Neutrophil (primary cell): ENCODE data around the gene PELI1.

Experiments used
- H3K27ac ChIP-seq: fragments of 200-600 bp; sonication (generic); 2 replicates; pipeline ENCODE4 v1.5.1; 2016; ENCODE audit warnings: mild to moderate bottlenecking, moderate library complexity
- H3K27me3 ChIP-seq: fragments of 200-600 bp; sonication (generic); 2 replicates; pipeline ENCODE4 v1.6.0; 2016; ENCODE audit warnings: mild to moderate bottlenecking
- H3K36me3 ChIP-seq: fragments of 200-600 bp; sonication (generic); 2 replicates; pipeline ENCODE4 v1.5.1; 2017
- H3K4me1 ChIP-seq, 2 experiments: fragments of 200-600 bp in 1 of 2; sonication (generic) in 1 of 2; 1 replicate in 1 of 2; 2 replicates in 1 of 2; pipeline versions ENCODE4 v1.5.1 to v1.6.1; 2013 to 2016; ENCODE audit warnings: low read depth in 1 of 2, low read length in 1 of 2, mild to moderate bottlenecking in 1 of 2, moderate library complexity in 1 of 2; ENCODE audit not compliant: control insufficient read depth in 1 of 2, insufficient read depth in 1 of 2
- H3K4me3 ChIP-seq, 2 experiments: fragments of 200-600 bp in 1 of 2; sonication (generic) in 1 of 2; 1 replicate in 1 of 2; 2 replicates in 1 of 2; pipeline ENCODE4 v1.5.1; 2013 to 2016; ENCODE audit warnings: low read depth in 1 of 2, low read length in 1 of 2, mild to moderate bottlenecking in 1 of 2, moderate library complexity in 1 of 2
- H3K9me3 ChIP-seq: fragments of 200-600 bp; sonication (generic); 2 replicates; pipeline ENCODE4 v1.5.1; 2016
- TF ChIP-seq, protein P1 (sequence below): fragments of 200-600 bp; sonication (generic); IDR thresholded peaks from 2 replicates; pipeline ENCODE4 v1.5.1; 2016; ENCODE audit warnings: antibody characterized with exemption

PELI1 gene

DNA sequence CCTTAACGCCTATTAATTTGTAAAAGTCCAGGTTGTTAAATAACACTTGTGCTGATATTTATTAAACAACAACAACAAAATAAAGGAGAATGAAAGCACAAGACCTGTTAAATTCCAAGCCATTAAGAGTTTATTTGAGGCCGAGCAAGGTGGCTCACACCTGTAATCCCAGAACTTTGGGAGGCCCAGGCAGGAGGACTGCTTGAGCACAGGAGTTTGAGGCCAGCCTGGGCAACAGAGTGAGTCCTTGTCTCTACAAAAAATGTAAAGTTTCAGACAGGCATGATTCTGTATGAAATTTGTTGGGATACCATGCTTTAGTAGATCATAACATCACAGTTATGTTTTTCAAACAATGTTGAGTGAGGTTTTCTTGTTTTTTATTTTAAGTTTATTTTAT is 17.1 kb downstream of the PELI1 start:
- Histone ChIP-seq H3K4me3 (no peak overlapping the region), H3K9me3 (no peaks in the 10 kb centered on the region), H3K27me3 (no peaks in the 10 kb centered on the region), H3K27ac (peak overlapping the region; percentile 11), H3K4me1 (peaks cover 7 to 41% of the 10 kb centered on the region in 2 experiments), H3K36me3 (peaks cover 10% of the 10 kb centered on the region)
- TF ChIP-seq, protein P1, sequence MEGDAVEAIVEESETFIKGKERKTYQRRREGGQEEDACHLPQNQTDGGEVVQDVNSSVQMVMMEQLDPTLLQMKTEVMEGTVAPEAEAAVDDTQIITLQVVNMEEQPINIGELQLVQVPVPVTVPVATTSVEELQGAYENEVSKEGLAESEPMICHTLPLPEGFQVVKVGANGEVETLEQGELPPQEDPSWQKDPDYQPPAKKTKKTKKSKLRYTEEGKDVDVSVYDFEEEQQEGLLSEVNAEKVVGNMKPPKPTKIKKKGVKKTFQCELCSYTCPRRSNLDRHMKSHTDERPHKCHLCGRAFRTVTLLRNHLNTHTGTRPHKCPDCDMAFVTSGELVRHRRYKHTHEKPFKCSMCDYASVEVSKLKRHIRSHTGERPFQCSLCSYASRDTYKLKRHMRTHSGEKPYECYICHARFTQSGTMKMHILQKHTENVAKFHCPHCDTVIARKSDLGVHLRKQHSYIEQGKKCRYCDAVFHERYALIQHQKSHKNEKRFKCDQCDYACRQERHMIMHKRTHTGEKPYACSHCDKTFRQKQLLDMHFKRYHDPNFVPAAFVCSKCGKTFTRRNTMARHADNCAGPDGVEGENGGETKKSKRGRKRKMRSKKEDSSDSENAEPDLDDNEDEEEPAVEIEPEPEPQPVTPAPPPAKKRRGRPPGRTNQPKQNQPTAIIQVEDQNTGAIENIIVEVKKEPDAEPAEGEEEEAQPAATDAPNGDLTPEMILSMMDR = no peak

DNA sequence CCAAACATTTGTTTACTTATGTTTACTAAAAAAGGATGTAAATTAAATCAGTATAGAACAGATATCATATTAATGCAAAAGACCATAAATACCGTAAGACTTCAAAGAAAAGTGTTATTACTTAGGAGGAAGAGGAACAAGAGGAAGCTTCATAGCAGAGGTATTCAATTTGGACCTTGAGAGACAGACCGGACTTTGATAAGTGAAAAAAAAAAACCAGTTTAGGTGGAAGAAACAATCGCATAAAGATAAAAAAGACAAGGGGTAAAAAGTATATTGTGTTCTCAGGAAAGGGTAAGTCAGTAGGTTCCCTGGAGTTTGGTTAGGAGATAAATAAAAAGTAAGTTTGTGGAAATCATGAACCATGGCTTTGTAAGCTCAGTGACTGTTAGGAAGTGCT is 17.6 kb downstream of the PELI1 start:
- peaks cover 6% of the 10 kb centered on the region for H3K36me3 ChIP-seq
- peaks cover 7 to 41% of the 10 kb centered on the region in 2 experiments for H3K4me1 ChIP-seq
- no peaks in the 10 kb centered on the region for H3K27me3 ChIP-seq
- H3K4me3 ChIP-seq = no peak overlapping the region
- no peaks in the 10 kb centered on the region for H3K9me3 ChIP-seq
- H3K27ac ChIP-seq = peak overlapping the region; percentile 11
- TF ChIP-seq, protein P1 = no peak

DNA sequence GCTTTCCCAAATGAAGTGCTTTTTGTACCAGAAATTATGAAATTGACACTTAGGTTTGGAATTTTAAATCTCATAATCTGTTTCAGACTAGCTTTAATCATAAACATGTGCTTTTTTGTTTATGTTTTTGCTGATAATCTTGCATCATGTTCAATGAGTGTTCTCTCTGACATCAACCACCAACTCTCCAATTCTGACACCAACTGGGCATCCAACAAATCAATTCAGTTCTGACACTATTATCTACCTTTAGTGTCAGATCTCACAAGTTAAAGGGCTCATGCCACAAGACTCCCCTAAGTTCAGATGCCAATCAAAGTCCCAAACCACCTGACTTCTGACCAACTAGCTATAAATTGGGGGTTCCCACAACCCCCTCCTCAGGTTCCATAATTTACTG is 19.6 kb downstream of the PELI1 start:
- Histone ChIP-seq H3K9me3 (no peaks in the 10 kb centered on the region), H3K4me1 (peaks cover 13 to 52% of the 10 kb centered on the region in 2 experiments), H3K4me3 (no peak overlapping the region), H3K27ac (peak overlapping the region; percentile 43), H3K27me3 (no peaks in the 10 kb centered on the region), H3K36me3 (peaks cover 21% of the 10 kb centered on the region)
- TF ChIP-seq, protein P1 = no peak

DNA sequence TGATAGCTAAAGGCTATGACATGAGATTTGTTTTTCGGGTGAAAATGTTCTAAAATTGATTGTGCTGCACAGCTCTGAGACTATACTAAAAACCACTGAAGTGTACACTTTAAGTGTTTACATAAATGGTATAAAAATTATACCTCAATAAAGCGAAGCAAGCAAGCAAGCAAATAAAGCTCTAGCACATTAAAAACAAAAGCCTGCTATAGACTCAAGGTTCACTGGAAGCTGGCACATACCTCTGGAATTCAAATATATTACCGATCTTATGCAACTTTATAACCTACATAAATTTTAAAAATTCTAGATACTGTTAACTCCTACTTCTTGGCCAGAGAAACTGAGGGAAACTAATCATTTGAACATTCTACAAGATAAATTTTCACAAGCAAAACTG is 20.1 kb downstream of the PELI1 start:
- Histone ChIP-seq H3K4me3 (no peak overlapping the region), H3K27ac (peak overlapping the region; percentile 43), H3K36me3 (peaks cover 21% of the 10 kb centered on the region), H3K4me1 (peaks cover 17 to 53% of the 10 kb centered on the region in 2 experiments), H3K9me3 (no peaks in the 10 kb centered on the region), H3K27me3 (no peaks in the 10 kb centered on the region)
- TF ChIP-seq, protein P1 = no peak

- TF ChIP-seq, protein P1 = no peak
- Histone ChIP-seq H3K9me3 (no peaks in the 10 kb centered on the region), H3K27me3 (no peaks in the 10 kb centered on the region), H3K27ac (peak overlapping the region; percentile 43), H3K4me1 (peaks cover 18 to 53% of the 10 kb centered on the region in 2 experiments), H3K36me3 (peaks cover 21% of the 10 kb centered on the region), H3K4me3 (no peak overlapping the region)
Measured at GRCh38 chr2:64123740-64124139, 20.5 kb downstream of the PELI1 start.

DNA sequence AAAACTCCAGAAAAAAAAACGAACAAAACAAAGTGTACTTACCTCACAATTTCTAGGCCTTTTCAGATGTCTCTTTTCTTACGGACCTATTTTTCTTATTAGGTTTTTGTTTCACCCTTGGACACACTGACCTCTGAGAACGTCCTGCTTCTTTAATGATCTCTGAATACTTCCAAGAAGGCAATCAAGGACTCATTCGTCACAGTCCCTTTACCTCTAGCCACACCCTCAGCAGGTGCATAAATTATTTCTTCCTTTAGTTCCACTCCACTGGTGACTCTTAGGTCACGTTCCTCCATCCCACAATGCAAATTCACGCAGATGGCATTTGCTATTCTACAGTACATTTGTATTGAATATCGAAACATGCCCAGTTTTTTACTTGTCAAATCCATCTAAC is 21.9 kb downstream of the PELI1 start:
- no peaks in the 10 kb centered on the region for H3K9me3 ChIP-seq
- peaks cover 22 to 57% of the 10 kb centered on the region in 2 experiments for H3K4me1 ChIP-seq
- H3K36me3 ChIP-seq = peaks cover 21% of the 10 kb centered on the region
- no peaks in the 10 kb centered on the region for H3K27me3 ChIP-seq
- TF ChIP-seq, protein P1 = no peak
- H3K4me3 ChIP-seq = no peak overlapping the region
- H3K27ac ChIP-seq = peak overlapping the region; percentile 24
